ENCODE results near the gene COPZ1.

Gene COPZ1

DNA sequence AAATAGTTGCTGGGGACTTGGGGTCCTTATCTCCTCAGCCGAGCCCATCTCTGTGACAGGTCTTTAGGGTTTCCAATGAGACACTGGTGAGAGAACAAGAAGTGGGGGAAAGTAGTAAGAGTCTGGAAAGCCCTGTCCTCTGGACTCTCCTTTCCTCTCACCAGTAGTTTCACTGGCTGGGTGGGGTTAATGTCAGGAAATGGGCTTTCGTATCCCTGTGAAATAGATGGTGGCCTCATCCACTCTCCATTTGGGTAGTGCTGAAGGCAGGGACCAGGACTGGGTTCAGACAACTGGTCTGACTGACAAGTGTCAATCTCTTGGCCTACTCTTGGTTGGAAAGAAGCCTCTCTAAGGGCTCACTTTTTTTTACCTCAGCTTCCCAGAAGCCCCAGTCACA, 52.1 kb downstream of the COPZ1 start:
- no peak for DNase-seq (ENCODE audit: low read depth in 2 of 2)

DNA sequence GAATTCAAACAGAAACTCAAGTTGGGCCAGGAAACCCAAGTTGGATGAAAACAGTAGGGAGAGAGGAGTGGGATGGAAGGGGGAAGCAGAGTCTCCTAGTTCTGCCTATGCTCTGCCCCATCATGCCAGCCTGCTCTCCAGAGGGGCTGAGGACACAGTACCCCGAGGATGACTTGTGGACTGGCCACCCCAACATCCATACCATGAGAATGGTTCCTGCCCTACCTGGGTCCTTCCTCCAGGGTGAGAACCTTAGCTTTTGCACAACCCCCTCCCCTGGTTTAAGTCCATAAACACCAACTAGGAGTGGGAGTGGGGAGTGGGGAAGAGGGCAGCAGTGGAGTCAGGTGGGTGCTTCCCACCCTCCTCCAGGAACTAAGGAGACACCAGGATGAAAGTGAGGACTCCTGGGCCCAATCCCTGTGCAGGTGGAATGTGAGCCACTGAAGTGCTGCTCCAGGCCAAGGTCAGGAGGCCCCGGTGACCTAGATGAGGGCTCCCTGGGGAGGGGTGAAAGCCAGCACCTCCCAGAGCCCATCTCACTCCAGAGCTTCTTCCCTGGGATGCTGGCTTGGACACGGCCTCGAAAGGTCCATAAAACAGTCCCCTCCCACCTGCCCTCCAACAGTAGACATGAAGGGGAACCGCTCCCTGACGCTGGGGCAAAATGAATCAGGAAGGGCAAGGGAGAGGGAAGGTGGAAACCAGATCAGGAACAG, 53.0 kb downstream of the COPZ1 start:
- no peak for DNase-seq (ENCODE audit: low read depth in 2 of 2)

DNA sequence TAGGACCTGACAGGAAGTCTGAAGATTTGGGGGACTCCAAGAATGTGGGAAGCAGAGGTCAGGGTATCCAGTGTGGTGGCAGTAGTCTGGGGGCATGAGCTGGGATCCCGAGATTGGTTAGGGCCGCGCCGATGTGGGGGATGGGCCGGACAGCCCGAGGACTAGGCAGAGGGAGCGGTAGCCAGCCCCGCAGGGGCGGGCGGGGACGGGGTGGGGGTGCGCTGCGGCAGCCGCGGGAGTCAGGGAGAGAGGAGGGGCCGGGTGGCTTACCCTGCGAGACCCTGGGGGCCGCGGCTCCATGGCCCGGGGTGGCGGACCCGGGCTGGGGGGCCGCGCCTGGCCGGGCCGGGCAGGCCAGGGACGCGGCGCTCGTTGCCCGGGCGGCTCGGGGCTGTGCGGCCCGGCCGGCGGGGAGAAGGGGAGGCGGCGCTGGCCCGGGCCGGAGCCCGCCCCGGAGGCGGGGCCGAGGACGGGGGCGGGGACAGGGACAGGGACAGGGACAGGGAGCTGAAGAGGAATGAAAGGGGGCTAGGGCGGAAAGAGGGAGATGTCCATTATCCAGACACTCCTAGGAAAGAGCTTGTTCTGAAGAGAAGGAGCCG, 54.0 kb downstream of the COPZ1 start:
- no peak for DNase-seq (ENCODE audit: low read depth in 2 of 2)

GRCh38 chr12:54379398-54380201, 54.7 kb downstream of the COPZ1 start:
- peak; percentile 52 to 65 for DNase-seq (ENCODE audit: low read depth in 2 of 2)

- DNase-seq (ENCODE audit: low read depth in 2 of 2) = no peak
Measured at GRCh38 chr12:54381136-54381535, 56.2 kb downstream of the COPZ1 start.

GRCh38 chr12:54383041-54383609, 58.2 kb downstream of the COPZ1 start:
- DNase-seq (ENCODE audit: low read depth in 2 of 2) = peak; percentile 44 to 45

DNA sequence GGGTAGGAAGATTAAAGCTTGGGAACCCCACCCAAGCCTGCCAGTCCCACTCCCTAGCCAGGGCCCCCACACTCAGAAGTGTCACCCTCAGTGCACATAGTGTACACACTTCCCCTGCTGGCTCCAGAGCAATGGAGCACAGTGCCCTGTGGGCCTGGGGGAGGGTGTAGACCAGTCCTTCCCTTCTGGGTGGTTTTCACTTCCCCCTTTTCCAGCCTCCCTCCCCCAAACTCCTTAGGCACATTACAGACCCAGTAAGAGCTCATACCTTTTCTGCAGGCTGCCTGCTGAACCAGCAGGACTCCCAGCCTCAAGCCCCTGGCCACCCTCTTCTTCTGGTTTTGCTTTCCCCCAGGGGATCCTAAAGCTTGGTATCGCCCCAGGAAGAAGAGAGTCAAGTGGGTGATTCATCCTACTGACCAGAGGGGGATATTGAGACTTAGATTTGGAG, 59.7 kb downstream of the COPZ1 start, which contains the start of gene ZNF385A:
Gene ZNF385A (minus strand): TSS at position 143 of the 451 bp plus-strand sequence. CDS start 219 bp downstream, outside the sequence.
- no peak for DNase-seq (ENCODE audit: low read depth in 2 of 2)

DNA sequence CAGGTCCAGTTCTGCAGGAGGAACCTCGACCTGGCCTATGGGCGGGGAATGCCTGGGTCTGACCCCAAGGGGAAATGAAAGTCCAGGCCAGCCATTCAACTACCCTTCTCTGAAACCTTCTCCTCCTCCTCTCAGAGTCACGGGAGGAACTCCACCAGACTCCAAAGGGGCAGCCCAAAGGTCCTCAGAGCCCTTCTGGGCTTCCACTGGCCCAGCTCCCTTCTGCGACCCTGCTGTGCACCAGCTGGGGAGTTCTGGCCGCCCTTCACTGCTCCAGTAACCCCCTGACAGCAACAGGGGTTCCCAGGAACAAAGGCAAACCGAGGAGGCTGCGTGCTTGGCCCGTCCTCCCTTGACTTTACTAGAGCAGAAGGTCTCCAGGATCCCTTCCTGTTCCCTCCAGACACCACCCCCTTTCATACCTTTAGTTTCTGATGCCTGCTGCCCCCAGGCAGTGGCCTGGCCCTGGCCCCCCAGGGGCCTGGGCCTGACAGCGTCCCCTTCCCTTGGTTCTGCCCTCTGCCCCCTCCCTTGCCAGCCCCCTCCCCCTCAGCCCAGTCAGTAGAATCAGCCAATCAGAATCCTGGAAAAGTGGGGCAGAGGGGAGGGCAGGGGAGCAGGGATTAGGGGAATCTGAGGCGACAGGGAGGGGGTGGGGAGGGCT, 60.5 kb downstream of the COPZ1 start:
- DNase-seq (ENCODE audit: low read depth in 2 of 2) = no peak

- DNase-seq (ENCODE audit: low read depth in 2 of 2) = no peak
Measured at GRCh38 chr12:54386403-54387113, 61.6 kb downstream of the COPZ1 start.

DNA sequence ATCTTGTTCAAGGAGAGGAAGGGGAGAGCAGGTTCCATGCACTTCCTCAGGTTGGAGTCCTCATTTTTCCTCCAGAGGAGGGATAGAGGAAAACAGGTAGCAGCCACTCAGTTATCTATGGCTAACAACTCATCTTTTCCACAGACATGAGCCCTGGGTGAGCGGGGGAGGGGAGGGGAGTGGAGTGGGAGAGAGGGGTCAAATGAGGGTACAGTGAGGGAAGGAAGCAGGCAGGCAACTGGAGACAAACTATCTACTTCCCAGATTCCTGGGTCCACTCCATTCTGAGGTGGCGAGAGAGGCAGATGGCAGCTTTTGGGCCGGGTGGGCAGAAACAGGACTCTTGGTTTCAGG, 62.2 kb downstream of the COPZ1 start:
- DNase-seq (ENCODE audit: low read depth in 2 of 2) = no peak

GRCh38 chr12:54388237-54389133, 63.6 kb downstream of the COPZ1 start:
- DNase-seq (ENCODE audit: low read depth in 2 of 2) = no peak

DNA sequence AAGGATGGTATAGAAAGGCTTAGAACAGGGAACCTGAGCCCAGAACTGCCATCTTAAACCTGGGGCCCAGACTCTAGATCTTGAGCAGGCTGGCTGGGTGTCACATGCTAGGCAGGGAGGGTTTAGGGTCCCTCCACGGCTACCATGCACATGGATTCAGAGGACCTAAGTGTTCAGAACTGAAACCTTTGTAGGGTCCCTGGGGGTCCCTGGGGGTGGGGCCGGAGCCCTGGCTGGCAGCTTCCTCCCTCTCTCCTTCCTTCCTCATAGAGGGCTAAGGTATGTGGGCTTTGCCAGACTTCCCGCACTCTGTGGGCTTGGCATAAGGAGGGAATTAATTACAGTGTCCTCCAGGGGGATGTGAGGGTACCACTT, 64.2 kb downstream of the COPZ1 start:
- no peak for DNase-seq (ENCODE audit: low read depth in 2 of 2)

GRCh38 chr12:54389607-54390175, 64.8 kb downstream of the COPZ1 start:
- DNase-seq (ENCODE audit: low read depth in 2 of 2) = no peak

DNA sequence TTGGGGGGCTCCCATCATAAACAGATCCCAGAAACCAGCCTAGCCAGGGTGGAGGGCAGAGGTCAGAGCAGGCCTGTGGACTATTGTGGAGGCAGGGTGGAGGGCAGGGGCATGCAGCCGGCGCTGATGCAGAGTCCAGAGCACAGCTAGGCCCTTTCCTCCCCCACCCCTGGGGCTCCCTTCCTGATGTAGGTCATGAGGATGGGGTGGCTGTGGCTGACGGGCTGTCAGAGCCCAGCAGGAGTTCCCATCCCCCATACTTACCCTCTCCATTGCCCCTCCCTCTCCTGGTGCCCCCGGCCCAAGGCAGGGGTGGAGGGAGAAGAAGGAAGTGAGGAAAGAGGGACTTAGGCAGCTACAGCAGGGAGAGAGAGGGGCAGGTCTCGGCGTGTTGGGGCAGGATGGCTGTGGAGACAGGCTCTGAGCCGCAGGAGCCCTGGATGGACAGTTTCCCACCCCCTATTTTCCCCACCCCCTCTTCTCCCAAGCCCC, 65.3 kb downstream of the COPZ1 start:
- no peak for DNase-seq (ENCODE audit: low read depth in 2 of 2)

- DNase-seq (ENCODE audit: low read depth in 2 of 2) = no peak
Measured at GRCh38 chr12:54390668-54391551, 66.0 kb downstream of the COPZ1 start.

DNA sequence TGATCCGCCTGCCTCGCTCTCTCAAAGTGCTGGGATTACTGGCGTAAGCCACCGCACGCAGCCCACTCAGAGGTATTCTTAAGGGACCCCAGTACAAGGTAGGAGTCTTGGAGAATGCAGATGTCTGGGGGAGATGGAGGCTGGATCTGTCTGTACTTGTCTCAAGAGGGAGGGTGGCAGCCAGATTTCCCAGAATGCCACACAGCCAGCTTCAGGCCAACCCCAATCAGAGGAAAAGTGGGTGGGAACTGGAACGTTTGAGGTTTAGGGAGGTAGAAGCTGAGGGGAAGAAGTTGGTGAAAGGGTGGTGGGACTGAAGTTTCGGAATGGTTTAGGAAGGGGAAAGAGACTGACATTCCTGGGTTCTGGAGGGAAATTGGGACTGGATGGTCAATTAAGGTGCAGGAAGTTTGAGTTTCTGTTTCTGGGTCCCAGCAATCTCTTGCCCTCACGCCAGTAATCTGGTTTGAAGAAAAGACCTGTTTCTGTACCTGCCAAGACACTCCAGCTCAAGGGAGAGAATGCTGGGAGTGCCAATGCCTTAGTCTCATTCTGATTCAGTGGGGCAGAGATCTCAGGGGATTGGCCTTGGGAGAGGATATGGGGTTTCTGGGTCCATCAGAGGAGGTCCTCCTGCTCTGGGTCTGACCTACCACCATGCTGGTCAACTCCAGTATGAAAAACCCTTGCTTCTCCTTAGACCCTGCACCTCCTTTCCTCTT, 67.7 kb downstream of the COPZ1 start:
- no peak for DNase-seq (ENCODE audit: low read depth in 2 of 2)

GRCh38 chr12:54393207-54393609, 68.3 kb downstream of the COPZ1 start:
- no peak for DNase-seq (ENCODE audit: low read depth in 2 of 2)

GRCh38 chr12:54393743-54394142, 68.8 kb downstream of the COPZ1 start:
- DNase-seq (ENCODE audit: low read depth in 2 of 2) = no peak

Data from fibroblast of skin of left quadriceps (primary cell).